ENCODE data around the gene TUBAL3. TPM values are rescaled to one million over a fixed set of nuclear protein-coding genes. Genes with fewer than 3 reads are reported as not detected.
"Not testable (repeated sequence)": the region's sequence is repeated elsewhere in the genome, so short reads cannot be mapped to it uniquely, and the experiment has no call there.

Gene TUBAL3
- total RNA-seq, 1 donor from 2014 or later, result not detected

DNA sequence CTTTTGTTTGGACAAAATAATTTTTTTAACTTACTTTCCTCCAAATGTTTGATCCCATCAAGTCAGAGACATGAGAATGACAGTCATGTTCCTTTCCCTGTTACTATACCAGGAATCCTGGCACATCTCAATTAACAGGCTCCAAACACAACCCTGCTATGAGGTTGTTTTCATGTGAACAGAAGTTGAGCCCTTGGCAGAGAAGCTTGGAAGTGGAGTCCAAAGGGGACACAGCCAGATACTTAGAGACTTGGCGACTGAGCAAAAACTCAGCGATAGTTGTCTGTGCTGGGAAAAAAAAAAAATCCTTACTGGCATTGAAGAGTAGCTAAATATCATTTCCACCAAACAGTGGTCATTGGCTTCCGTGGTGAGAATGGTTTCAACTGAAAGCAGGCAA is 12.8 kb downstream of the TUBAL3 start:
- DNase-seq (no peak), ATAC-seq (no peak)
- H3K9me3 ChIP-seq, result peaks cover 25% of the 10 kb centered on the region
- intact Hi-C loops (cut with DNase I), result no loop called here
- no peak overlapping the region for H3K4me3 ChIP-seq
- H3K27me3 ChIP-seq (ENCODE audit: low read depth), result no peaks in the 10 kb centered on the region
- H3K36me3 ChIP-seq, result no peaks in the 10 kb centered on the region
- no peak overlapping the region for H3K27ac ChIP-seq
- TF ChIP-seq, protein P1, sequence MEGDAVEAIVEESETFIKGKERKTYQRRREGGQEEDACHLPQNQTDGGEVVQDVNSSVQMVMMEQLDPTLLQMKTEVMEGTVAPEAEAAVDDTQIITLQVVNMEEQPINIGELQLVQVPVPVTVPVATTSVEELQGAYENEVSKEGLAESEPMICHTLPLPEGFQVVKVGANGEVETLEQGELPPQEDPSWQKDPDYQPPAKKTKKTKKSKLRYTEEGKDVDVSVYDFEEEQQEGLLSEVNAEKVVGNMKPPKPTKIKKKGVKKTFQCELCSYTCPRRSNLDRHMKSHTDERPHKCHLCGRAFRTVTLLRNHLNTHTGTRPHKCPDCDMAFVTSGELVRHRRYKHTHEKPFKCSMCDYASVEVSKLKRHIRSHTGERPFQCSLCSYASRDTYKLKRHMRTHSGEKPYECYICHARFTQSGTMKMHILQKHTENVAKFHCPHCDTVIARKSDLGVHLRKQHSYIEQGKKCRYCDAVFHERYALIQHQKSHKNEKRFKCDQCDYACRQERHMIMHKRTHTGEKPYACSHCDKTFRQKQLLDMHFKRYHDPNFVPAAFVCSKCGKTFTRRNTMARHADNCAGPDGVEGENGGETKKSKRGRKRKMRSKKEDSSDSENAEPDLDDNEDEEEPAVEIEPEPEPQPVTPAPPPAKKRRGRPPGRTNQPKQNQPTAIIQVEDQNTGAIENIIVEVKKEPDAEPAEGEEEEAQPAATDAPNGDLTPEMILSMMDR (IDR thresholded peaks at IDR 0.05), result no peak
- no peaks in the 10 kb centered on the region for H3K4me1 ChIP-seq

DNA sequence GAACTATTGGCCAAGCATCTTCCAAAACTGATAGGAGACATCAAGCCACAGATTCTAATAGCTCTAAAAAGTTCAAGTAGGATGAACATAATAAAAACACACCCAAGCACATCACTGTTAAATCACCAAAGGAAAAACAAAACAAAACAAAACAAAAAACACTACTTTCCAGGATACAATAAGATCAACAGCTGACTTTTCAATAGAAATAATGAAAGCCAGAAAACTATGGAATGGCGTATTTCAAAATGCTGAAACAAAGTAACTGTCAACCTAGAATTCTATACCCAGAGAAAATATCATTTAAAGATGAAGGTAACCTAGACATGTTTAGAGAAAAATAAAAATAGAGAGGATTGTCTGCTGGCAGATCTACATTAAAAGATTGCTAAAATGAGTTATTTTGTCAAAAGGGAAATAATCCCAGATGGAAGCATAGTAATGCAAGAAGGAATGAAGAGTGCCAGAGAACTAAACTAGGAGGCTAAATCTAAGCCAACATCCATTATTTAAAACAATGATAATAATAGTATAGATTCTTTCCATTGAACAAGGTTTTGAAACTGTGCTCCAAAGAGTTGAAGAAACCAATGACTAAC is 13.9 kb downstream of the TUBAL3 start:
- H3K9me3 ChIP-seq, result peaks cover 25% of the 10 kb centered on the region
- no peak overlapping the region for H3K4me3 ChIP-seq
- ATAC-seq, result no peak
- TF ChIP-seq, protein P1 (IDR thresholded peaks at IDR 0.05), result no peak
- no peaks in the 10 kb centered on the region for H3K27me3 ChIP-seq (ENCODE audit: low read depth)
- H3K27ac ChIP-seq, result no peak overlapping the region
- no peak for DNase-seq
- H3K36me3 ChIP-seq, result no peaks in the 10 kb centered on the region
- no peaks in the 10 kb centered on the region for H3K4me1 ChIP-seq
- intact Hi-C loops (cut with DNase I), result no loop called here

DNA sequence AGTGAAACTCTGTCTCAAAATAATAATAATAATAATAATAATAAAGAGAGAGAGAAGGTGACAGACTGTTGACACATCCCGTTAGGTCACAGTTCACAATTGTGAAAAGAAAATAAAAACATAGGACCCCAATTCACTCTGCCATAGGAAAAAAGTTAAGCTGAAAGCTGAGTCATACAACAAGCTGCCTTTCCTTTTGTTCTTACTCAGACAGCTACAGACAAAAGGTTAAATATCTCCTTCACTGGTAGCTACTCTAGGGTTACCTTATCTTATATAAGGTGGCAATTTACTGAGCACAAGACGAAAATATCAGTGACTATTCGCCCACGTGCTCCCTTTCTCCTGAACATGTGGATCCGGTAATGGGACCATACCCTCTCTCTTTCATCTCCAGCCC is 17.5 kb downstream of the TUBAL3 start:
- no peak for ATAC-seq

DNA sequence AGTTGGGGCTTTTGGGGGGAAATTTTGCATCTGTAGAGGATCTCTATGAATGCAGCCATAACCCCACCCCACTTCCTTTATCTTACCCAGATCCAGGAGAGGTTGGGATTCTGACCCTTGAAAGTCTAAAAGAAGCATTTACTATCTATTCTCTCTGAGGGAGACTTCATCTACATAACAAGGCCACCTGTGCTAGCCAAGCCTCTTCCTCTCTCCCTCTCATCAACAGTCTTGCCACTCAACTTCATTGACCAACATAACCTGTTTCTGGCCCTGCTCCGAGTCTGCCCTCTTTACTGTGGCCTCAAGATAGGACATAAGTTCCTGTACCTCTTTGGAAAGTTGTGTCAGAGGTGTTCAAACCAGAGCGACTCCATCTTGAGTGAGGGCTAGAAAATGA is 19.4 kb downstream of the TUBAL3 start:
- Histone ChIP-seq H3K36me3 (no peaks in the 10 kb centered on the region), H3K27ac (no peak overlapping the region), H3K4me3 (no peak overlapping the region), H3K4me1 (no peaks in the 10 kb centered on the region), H3K9me3 (peaks cover 9% of the 10 kb centered on the region), H3K27me3 (ENCODE audit: low read depth) (no peaks in the 10 kb centered on the region)
- DNase-seq (no peak), ATAC-seq (no peak)
- intact Hi-C loops (cut with DNase I), result no loop called here
- TF ChIP-seq, protein P1 (IDR thresholded peaks at IDR 0.05), result no peak

More for the DNA sequence above, 17.5 kb downstream of the TUBAL3 start:
- Histone ChIP-seq H3K27me3 (ENCODE audit: low read depth) (no peaks in the 10 kb centered on the region), H3K4me3 (no peak overlapping the region), H3K36me3 (no peaks in the 10 kb centered on the region), H3K9me3 (peaks cover 25% of the 10 kb centered on the region), H3K4me1 (no peaks in the 10 kb centered on the region), H3K27ac (no peak overlapping the region)
- DNase-seq, result no peak
- intact Hi-C loops (cut with DNase I), result no loop called here
- TF ChIP-seq, protein P1 (IDR thresholded peaks at IDR 0.05), result no peak

DNA sequence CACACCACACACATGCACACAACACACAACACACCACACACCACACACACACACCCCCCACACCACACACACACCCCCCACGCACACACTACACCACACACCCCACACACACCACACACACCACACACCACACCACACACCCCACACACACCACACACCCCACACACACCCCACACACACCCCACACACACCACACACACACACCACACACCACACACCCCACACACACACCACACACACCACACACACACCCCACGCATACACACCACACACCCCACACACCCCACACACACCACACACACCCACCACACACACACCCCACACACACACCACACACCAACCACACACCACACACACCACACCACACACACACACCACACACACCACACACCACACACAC is 23.4 kb downstream of the TUBAL3 start:
- Histone ChIP-seq H3K4me1 (no peaks in the 10 kb centered on the region), H3K27ac (no peak overlapping the region), H3K36me3 (no peaks in the 10 kb centered on the region), H3K9me3 (no peaks in the 10 kb centered on the region), H3K27me3 (ENCODE audit: low read depth) (no peaks in the 10 kb centered on the region), H3K4me3 (no peak overlapping the region)
- DNase-seq (no peak), ATAC-seq (no peak)
- TF ChIP-seq, protein P1 (IDR thresholded peaks at IDR 0.05), result no peak
- intact Hi-C loops (cut with DNase I), result no loop called here

DNA sequence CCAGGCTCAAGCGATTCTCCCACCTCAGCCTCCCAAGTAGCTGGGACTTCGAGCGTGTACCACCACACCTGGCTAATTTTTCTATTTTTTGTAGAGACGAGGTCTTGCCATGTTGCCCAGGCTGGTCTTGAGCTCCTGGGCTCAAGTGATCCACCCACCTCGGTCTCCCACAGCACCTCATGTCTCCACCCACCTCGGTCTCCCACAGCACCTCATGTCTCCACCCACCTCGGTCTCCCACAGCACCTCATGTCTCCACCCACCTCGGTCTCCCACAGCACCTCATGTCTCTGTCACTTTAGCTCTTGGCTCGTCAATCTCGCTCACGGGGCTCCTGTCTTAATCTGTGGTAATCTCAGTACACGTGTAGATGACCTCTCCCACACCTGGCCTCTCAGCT is 24.2 kb downstream of the TUBAL3 start:
- intact Hi-C loops (cut with DNase I); H3K4me1 ChIP-seq; H3K27me3 ChIP-seq (ENCODE audit: low read depth); H3K4me3 ChIP-seq; H3K27ac ChIP-seq; ATAC-seq; H3K9me3 ChIP-seq; H3K36me3 ChIP-seq; DNase-seq: not testable (repeated sequence)

DNA sequence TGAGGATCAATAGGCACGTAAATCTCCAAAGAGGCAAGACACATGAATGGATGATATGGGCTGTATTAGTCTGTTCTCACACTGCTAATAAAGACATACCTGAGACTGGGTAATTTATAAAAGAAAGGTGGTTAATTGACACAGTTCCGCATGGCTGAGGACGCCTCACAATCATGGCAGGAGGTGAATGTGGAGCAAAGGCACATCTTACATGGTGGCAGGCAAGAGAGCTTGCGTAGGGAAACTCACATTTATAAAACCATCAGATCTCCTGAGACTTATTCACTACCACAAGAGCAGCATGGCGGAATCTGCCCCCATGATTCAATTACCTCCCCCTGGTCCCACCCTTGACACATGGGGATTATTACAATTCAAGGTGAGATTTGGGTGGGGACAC is 25.4 kb downstream of the TUBAL3 start:
- H3K4me1 ChIP-seq; H3K4me3 ChIP-seq; ATAC-seq; H3K27me3 ChIP-seq (ENCODE audit: low read depth); DNase-seq; intact Hi-C loops (cut with DNase I); H3K9me3 ChIP-seq; H3K36me3 ChIP-seq; H3K27ac ChIP-seq: not testable (repeated sequence)

Data from lower lobe of right lung (tissue), 2 donors.